Upper lobe of left lung (tissue), 6 donors: ENCODE measurements around the gene RERE. TPM values are rescaled to one million over a fixed set of nuclear protein-coding genes. Genes with fewer than 3 reads are reported as not detected.
A peak's percentile ranks its signal among the peaks of the same experiment; 100 is the strongest.

ENCODE experiments used
- ATAC-seq, 2 donors: fragments of 200-7000 bp; cut with Tn5 transposase; one replicate each; pipeline ENCODE4 v1.9.1; 2022; ENCODE audit warnings: mild to moderate bottlenecking in 2 of 2, moderate library complexity in 2 of 2; ENCODE audit not compliant: low FRiP score in 2 of 2
- DNase-seq, 2 donors: peaks; one replicate each; pipeline ENCODE4 v3.0.0-alpha.2; 2019 to 2020
- H3K27ac ChIP-seq, 4 donors: fragments of 200-600 bp; sonication (generic); one replicate each; pipeline ENCODE4 v1.5.1; 2016 to 2019
- H3K27me3 ChIP-seq, 4 donors: fragments of 200-600 bp; sonication (generic); one replicate each; pipeline ENCODE4 v1.5.1; 2017 to 2019
- H3K36me3 ChIP-seq, 4 donors: fragments of 200-600 bp; sonication (generic); one replicate each; pipeline ENCODE4 v1.5.1; 2016 to 2019
- H3K4me1 ChIP-seq, 4 donors: fragments of 200-600 bp; sonication (generic); one replicate each; pipeline ENCODE4 v1.5.1; 2018 to 2019
- H3K4me3 ChIP-seq, 4 donors: fragments of 200-600 bp; sonication (generic); one replicate each; pipeline ENCODE4 v1.5.1; 2017 to 2019; ENCODE audit warnings: mild to moderate bottlenecking in 2 of 4, moderate library complexity in 1 of 4
- H3K9me3 ChIP-seq, 4 donors: fragments of 200-600 bp; sonication (generic); one replicate each; pipeline ENCODE4 v1.5.1; 2018 to 2019
- CTCF ChIP-seq, 6 experiments: fragments of 450-650 bp in 4 of 6; fragments of 200-600 bp in 2 of 6; sonication (generic) in 2 of 6; IDR thresholded peaks; one replicate each; pipeline ENCODE4 v1.5.1; 2016 to 2019; ENCODE audit warnings: antibody characterized with exemption in 6 of 6
- EP300 ChIP-seq, 4 donors: sonication (generic); formaldehyde crosslinking; IDR thresholded peaks; one replicate each; pipeline ENCODE4 v1.5.1; 2017; ENCODE audit warnings: antibody characterized with exemption in 4 of 4, control low read depth in 2 of 4
- POLR2A ChIP-seq, 4 donors: fragments of 450-650 bp; IDR thresholded peaks; one replicate each; pipeline ENCODE4 v1.5.1; 2016 to 2017; ENCODE audit warnings: antibody characterized with exemption in 4 of 4, mild to moderate bottlenecking in 2 of 4
- POLR2AphosphoS5 ChIP-seq, 2 donors: sonication (generic); formaldehyde crosslinking; IDR thresholded peaks; one replicate each; pipeline ENCODE4 v1.5.1; 2017; ENCODE audit warnings: antibody characterized with exemption in 2 of 2
- WGBS, 2 donors: methylation state at CpG; one replicate each; pipeline ENCODE4 v1.1.5; 2017 to 2018; 5-methylcytosine and 5-hydroxymethylcytosine counted together
- total RNA-seq, 6 donors: library from RNA; depleted of rRNA in 4 of 6; stranded (reverse); fragments of >200 nt in 4 of 6; gene quantifications; one replicate each; pipeline versions ENCODE4 v1.1.0 to v1.2.1, GENCODE V29; 2016 to 2021
- donor health status: DM: no; HTN: no; CAD: no; lungs with moderate emphysema.
- donor health status: DM: no; HTN: yes; CAD: no; lungs with severe emphysema.

The RERE gene
- total RNA-seq, 6 donors from 2014 or later: 75.5 to 222 (median 104) TPM

GRCh38 chr1:8389958-8390535 lies 427.4 kb downstream of the RERE start:
- no peaks in the 10 kb centered on the region for H3K9me3 ChIP-seq
- no peaks in the 10 kb centered on the region for H3K27me3 ChIP-seq
- no peak for TF ChIP-seq CTCF (IDR thresholded peaks at IDR 0.05)
- ATAC-seq (no peak), DNase-seq (no peak)
- peaks cover 0 to 31% (median 5%) of the 10 kb centered on the region in 4 donors for H3K36me3 ChIP-seq
- peaks cover 34 to 58% (median 41%) of the 10 kb centered on the region in 4 donors for H3K4me1 ChIP-seq
- peak overlapping the region in 1 of 4 donors; percentile 53 for H3K27ac ChIP-seq
- H3K4me3 ChIP-seq: no peak overlapping the region
- 87 to 94% methylated on average over 7 of the region's 7 CpGs for WGBS, 2 donors

GRCh38 chr1:8388732-8389562 lies 428.5 kb downstream of the RERE start:
- no peak overlapping the region for H3K4me3 ChIP-seq
- H3K36me3 ChIP-seq: peaks cover 0 to 31% (median 5%) of the 10 kb centered on the region in 4 donors
- no peak for ATAC-seq
- DNase-seq: no peak
- H3K27me3 ChIP-seq: no peaks in the 10 kb centered on the region
- no peaks in the 10 kb centered on the region for H3K9me3 ChIP-seq
- H3K4me1 ChIP-seq: peaks cover 40 to 57% (median 46%) of the 10 kb centered on the region in 4 donors
- TF ChIP-seq EP300 (IDR thresholded peaks at IDR 0.05) (no peak), POLR2A (IDR thresholded peaks at IDR 0.05) (no peak), CTCF (IDR thresholded peaks at IDR 0.05) (no peak), POLR2AphosphoS5 (IDR thresholded peaks at IDR 0.05) (no peak)
- H3K27ac ChIP-seq: no peak overlapping the region
- 95 to 96% methylated on average over 12 of the region's 12 CpGs for WGBS, 2 donors

GRCh38 chr1:8386247-8386646 lies 431.2 kb downstream of the RERE start:
- Histone ChIP-seq H3K4me3 (no peak overlapping the region), H3K4me1 (peaks cover 49 to 71% (median 61%) of the 10 kb centered on the region in 4 donors), H3K36me3 (peaks cover 0 to 24% (median 5%) of the 10 kb centered on the region in 4 donors), H3K27ac (peak overlapping the region in 1 of 4 donors; percentile 53), H3K9me3 (no peaks in the 10 kb centered on the region), H3K27me3 (no peaks in the 10 kb centered on the region)
- DNase-seq (no peak), ATAC-seq (no peak)
- TF ChIP-seq EP300 (IDR thresholded peaks at IDR 0.05) (no peak), POLR2AphosphoS5 (IDR thresholded peaks at IDR 0.05) (no peak), CTCF (IDR thresholded peaks at IDR 0.05) (no peak), POLR2A (IDR thresholded peaks at IDR 0.05) (no peak)

- Histone ChIP-seq H3K9me3 (no peaks in the 10 kb centered on the region), H3K36me3 (peaks cover 0 to 17% (median 4%) of the 10 kb centered on the region in 4 donors), H3K27me3 (no peaks in the 10 kb centered on the region), H3K4me1 (peaks cover 50 to 77% (median 62%) of the 10 kb centered on the region in 4 donors), H3K27ac (peak overlapping the region in 1 of 4 donors; percentile 27), H3K4me3 (no peak overlapping the region)
- TF ChIP-seq CTCF (IDR thresholded peaks at IDR 0.05): no peak
- no peak for TF ChIP-seq POLR2A (IDR thresholded peaks at IDR 0.05)
- no peak for TF ChIP-seq EP300 (IDR thresholded peaks at IDR 0.05)
- TF ChIP-seq POLR2AphosphoS5 (IDR thresholded peaks at IDR 0.05): no peak
- WGBS, 2 donors: 46 to 52% methylated on average over 2 of the region's 2 CpGs
- ATAC-seq: no peak
- DNase-seq: no peak
Observed at GRCh38 chr1:8384577-8384976, 432.9 kb downstream of the RERE start.
